Activated T-cell treated with anti-CD3 and anti-CD28 coated beads, Interleukin-2, amount 50 U/mL, for 24 hours (primary cell): Measurements from ENCODE around the gene DHRS7B.
A peak's percentile ranks its signal among the peaks of the same experiment; 100 is the strongest.
"Not testable (repeated sequence)": the region's sequence is repeated elsewhere in the genome, so short reads cannot be mapped to it uniquely, and the experiment has no call there.

Source experiments
- DNase-seq: peaks from one replicate; pipeline ENCODE4 v3.0.0-alpha.2; 2020
- H3K27ac Mint-ChIP-seq: 2 replicates; pipeline ENCODE4 v1.8.0; 2020; ENCODE audit warnings: mild to moderate bottlenecking, mixed read lengths
- H3K27me3 Mint-ChIP-seq: 2 replicates; pipeline ENCODE4 v1.8.0; 2020; ENCODE audit warnings: mixed read lengths
- H3K36me3 Mint-ChIP-seq: 2 replicates; pipeline ENCODE4 v1.8.0; 2020; ENCODE audit warnings: low read depth, mixed read lengths
- H3K4me1 Mint-ChIP-seq: 2 replicates; pipeline ENCODE4 v1.8.0; 2020; ENCODE audit warnings: low read depth, mixed read lengths
- H3K4me3 Mint-ChIP-seq: 2 replicates; pipeline ENCODE4 v1.8.0; 2020; ENCODE audit warnings: mild to moderate bottlenecking, moderate library complexity, mixed read lengths
- H3K9me3 Mint-ChIP-seq: 2 replicates; pipeline ENCODE4 v1.8.0; 2020; ENCODE audit warnings: mixed read lengths

DHRS7B gene, protein sequence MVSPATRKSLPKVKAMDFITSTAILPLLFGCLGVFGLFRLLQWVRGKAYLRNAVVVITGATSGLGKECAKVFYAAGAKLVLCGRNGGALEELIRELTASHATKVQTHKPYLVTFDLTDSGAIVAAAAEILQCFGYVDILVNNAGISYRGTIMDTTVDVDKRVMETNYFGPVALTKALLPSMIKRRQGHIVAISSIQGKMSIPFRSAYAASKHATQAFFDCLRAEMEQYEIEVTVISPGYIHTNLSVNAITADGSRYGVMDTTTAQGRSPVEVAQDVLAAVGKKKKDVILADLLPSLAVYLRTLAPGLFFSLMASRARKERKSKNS

DNA sequence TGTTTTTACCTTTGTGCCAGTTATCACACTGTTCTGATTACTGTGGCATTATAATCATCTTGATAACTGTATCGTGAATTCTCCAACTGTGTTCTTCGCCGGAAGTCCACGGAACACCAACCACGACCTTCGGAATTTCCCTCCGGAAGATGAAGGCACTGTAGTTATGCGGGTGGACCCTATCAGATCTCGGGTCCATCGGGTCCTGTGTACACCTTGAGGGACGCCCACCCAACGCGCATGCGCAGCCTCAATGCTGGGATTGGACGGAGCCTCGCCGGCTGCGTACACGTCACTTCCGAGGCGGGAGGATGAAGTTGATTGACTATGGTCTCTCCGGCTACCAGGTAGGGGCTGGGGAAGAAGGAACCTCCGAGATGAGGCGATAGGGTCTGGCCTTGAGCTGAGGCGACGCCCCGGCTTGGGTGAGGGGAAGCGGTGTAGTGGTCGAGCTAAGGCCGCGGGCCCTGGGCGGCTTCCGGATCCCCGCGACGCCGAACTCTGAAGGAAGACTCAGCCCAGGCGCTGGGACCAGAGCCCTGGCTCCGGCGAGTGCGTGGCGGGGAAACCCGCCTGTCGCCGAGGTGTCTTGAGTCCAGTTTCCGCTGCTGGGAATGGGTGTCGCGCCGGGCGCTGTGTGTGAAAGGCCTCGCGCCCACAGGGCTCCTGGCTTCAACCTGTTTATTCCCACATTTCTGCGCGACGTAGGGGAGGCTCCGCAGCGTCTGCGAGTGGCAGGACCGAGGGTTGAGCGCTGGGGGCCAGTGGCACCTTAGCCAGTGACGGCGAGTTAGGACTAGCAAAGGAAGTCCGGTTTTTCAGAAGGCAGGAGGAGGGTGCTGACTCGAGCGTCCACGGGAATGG lies at the start of gene DHRS7B:
Gene DHRS7B (plus strand): TSS at position 320 of the 864 bp plus-strand sequence. CDS start 8 bp downstream, at position 328.
- H3K27me3 Mint-ChIP-seq, result no peaks in the 10 kb centered on the region
- peak within 1 kb of the TSS; percentile 98 for H3K4me3 Mint-ChIP-seq
- H3K36me3 Mint-ChIP-seq, result peaks cover 14% of the 10 kb centered on the region
- DNase-seq, result peak; percentile 98
- H3K9me3 Mint-ChIP-seq, result no peaks in the 10 kb centered on the region
- peaks cover 35% of the 10 kb centered on the region for H3K4me1 Mint-ChIP-seq
- peak within 1 kb of the TSS; percentile 99 for H3K27ac Mint-ChIP-seq

DNA sequence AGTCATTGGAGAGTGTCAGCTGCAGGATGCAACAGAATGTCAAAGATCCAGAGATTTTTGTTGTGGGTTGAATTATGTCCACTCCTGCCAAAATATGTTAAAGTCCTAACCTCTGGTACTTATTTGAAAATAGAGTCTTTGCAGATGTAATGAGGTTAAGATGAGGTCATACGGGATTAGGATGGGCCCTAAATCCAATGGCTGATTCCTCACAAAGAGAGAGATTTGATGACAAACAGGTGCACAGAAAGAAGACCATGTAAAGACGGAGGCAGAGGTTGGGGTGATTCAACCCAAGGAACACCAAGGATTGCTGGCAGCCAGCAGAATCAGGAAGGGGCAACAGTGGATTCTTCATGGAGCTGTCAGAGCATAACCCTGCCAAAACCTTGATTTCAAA lies 49.5 kb upstream of the DHRS7B start:
- H3K9me3 Mint-ChIP-seq, result no peaks in the 10 kb centered on the region
- no peak overlapping the region for H3K27ac Mint-ChIP-seq
- no peak overlapping the region for H3K4me3 Mint-ChIP-seq
- no peaks in the 10 kb centered on the region for H3K36me3 Mint-ChIP-seq
- H3K27me3 Mint-ChIP-seq, result peaks cover 2% of the 10 kb centered on the region
- no peak for DNase-seq
- no peaks in the 10 kb centered on the region for H3K4me1 Mint-ChIP-seq

DNA sequence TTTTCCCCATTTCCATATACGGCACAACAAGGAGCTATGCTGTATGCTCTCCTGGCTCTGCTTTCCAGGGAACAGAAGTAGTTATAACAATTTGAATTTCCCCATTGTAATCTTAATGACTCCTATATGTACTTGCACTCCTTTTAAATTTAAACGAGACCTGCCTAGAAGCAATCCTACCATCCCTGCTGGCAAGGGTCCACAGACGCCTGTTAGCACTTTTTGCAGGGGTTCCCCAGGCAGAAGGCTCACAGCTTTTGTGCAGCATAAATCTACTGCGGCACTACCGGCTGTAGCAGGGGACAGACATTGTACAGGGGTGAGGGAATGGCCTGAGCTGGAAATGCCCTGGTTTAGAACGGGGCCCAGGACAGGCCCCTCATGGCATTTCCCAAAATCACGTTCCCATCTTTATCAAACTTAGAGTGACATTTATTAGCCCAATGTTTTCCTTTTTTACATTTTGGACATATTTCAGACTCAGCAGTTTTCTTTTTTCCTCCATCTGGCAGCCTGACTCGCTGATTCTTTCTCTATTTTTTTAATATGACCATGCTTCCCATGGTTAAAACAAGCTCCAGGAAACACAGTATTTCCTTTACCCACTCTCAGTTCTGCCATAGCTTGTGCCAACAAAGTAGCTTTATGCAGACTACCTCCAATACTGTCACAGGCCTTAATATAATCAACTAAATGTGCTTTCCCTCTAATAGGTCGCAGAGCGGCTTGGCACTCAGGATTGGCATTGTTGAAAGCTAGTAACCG lies 48.6 kb upstream of the DHRS7B start:
- H3K9me3 Mint-ChIP-seq, result no peaks in the 10 kb centered on the region
- no peak for DNase-seq
- no peaks in the 10 kb centered on the region for H3K4me1 Mint-ChIP-seq
- no peak overlapping the region for H3K4me3 Mint-ChIP-seq
- H3K27me3 Mint-ChIP-seq, result peaks cover 2% of the 10 kb centered on the region
- H3K36me3 Mint-ChIP-seq, result no peaks in the 10 kb centered on the region
- H3K27ac Mint-ChIP-seq, result no peak overlapping the region

DNA sequence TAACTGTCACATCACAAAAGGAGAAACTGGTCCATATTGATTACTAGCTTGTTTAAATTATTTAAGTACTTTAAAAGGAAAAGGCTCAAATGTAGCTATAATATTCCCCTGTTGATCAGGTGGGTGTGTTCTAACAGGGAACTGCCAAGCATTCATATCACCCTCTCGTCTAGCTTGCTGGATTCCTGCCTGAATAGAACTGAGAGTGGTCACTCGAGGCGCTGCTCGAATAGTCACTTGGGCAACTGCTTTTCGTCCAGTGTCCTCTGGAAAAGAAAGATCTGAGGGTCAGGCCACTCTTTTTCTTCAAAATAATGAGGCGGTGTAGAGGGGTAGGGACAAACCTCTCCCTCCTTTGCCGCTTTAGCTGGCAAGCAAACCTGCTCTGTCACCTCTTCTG lies 47.6 kb upstream of the DHRS7B start:
- no peak for DNase-seq
- H3K27me3 Mint-ChIP-seq, result peaks cover 2% of the 10 kb centered on the region
- no peaks in the 10 kb centered on the region for H3K4me1 Mint-ChIP-seq
- no peaks in the 10 kb centered on the region for H3K36me3 Mint-ChIP-seq
- no peaks in the 10 kb centered on the region for H3K9me3 Mint-ChIP-seq
- H3K27ac Mint-ChIP-seq, result no peak overlapping the region
- H3K4me3 Mint-ChIP-seq, result no peak overlapping the region

DNA sequence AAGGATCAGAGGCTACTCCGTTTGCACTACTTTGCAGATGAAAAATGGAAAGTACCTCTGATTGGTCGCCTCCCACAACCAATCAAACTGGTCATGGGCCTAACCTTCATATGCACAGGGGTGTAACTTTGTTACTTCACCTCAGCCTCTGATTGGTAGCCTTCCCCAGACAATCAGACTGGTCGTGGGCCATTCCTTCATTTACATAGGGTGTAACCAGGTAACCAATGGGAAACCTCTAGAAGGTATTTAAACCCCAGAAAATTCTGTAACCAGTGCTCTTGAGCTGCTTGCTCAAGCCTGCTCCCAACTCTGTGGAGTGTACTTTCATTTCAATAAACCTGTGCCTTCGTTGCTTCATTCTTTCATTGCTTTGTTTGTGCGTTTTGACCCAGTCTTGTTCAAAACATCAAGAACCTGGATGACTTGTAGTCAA lies 44.7 kb upstream of the DHRS7B start:
- no peak for DNase-seq
- Mint-ChIP-seq H3K9me3 (no peaks in the 10 kb centered on the region), H3K36me3 (no peaks in the 10 kb centered on the region), H3K4me3 (no peak overlapping the region), H3K27ac (no peak overlapping the region), H3K4me1 (no peaks in the 10 kb centered on the region), H3K27me3 (peaks cover 2% of the 10 kb centered on the region)

DNA sequence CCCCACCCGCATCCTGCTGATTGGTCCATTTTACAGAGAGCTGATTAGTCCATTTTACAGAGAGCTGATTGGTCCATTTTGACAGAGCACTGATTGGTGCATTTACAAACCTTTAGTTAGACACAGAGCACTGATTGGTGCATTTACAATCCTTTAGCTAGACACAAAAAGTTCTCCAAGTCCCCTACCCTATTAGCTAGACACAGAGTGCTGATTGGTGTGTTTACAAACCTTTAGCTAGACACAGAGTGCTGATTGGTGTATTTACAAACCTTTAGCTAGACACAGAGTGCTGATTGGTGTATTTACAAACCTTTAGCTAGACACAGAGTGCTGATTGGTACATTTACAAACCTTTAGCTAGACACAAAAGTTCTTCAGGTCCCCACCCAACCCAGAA lies 41.5 kb upstream of the DHRS7B start:
- H3K4me3 Mint-ChIP-seq, H3K9me3 Mint-ChIP-seq, H3K4me1 Mint-ChIP-seq, H3K27ac Mint-ChIP-seq, H3K27me3 Mint-ChIP-seq, H3K36me3 Mint-ChIP-seq, DNase-seq: not testable (repeated sequence)

DNA sequence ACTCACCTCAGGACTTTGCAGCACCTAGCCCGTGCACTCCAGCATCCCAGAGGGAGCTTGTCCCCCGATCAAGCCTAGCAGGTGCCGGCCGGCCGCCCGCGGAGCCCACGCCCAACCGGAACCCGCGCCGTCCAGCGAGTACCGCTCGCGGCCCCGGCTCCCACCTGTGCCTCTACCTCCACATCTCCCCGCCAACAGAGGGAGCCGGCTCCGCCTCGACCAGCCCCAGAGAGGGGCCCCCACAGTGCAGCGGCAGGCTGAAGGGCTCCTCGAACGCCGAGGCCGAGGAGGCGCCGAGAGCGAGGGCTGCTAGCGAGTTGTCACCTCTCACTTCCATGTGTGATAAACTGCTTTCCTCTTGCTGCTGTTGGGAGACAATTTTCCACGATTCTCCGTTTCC lies 41.1 kb upstream of the DHRS7B start:
- peaks cover 3% of the 10 kb centered on the region for H3K27me3 Mint-ChIP-seq
- H3K9me3 Mint-ChIP-seq, result no peaks in the 10 kb centered on the region
- no peak for DNase-seq
- H3K36me3 Mint-ChIP-seq, result no peaks in the 10 kb centered on the region
- H3K4me3 Mint-ChIP-seq, result no peak overlapping the region
- no peak overlapping the region for H3K27ac Mint-ChIP-seq
- H3K4me1 Mint-ChIP-seq, result peaks cover 3% of the 10 kb centered on the region

DNA sequence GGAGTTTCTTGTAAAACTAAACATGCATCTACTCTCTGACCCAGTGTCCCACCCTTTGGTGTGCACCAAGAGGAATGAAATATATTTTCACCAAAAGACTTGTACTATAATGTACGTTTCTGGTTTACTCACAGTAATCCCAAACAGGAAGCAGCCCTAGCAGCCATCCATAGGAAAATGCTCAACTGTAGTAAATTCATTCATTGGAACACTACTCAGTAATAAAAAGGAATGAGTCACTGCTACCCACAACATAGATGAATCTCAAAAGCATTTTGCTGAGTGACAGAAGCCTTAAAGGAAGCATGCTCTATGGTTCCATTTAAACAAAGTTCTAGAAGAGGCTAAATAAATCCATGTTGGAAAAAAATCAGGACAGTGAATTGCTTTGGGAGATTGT lies 37.6 kb upstream of the DHRS7B start:
- no peak overlapping the region for H3K27ac Mint-ChIP-seq
- H3K36me3 Mint-ChIP-seq, result no peaks in the 10 kb centered on the region
- H3K27me3 Mint-ChIP-seq, result peaks cover 3% of the 10 kb centered on the region
- H3K9me3 Mint-ChIP-seq, result no peaks in the 10 kb centered on the region
- no peak for DNase-seq
- peaks cover 3% of the 10 kb centered on the region for H3K4me1 Mint-ChIP-seq
- H3K4me3 Mint-ChIP-seq, result no peak overlapping the region

DNA sequence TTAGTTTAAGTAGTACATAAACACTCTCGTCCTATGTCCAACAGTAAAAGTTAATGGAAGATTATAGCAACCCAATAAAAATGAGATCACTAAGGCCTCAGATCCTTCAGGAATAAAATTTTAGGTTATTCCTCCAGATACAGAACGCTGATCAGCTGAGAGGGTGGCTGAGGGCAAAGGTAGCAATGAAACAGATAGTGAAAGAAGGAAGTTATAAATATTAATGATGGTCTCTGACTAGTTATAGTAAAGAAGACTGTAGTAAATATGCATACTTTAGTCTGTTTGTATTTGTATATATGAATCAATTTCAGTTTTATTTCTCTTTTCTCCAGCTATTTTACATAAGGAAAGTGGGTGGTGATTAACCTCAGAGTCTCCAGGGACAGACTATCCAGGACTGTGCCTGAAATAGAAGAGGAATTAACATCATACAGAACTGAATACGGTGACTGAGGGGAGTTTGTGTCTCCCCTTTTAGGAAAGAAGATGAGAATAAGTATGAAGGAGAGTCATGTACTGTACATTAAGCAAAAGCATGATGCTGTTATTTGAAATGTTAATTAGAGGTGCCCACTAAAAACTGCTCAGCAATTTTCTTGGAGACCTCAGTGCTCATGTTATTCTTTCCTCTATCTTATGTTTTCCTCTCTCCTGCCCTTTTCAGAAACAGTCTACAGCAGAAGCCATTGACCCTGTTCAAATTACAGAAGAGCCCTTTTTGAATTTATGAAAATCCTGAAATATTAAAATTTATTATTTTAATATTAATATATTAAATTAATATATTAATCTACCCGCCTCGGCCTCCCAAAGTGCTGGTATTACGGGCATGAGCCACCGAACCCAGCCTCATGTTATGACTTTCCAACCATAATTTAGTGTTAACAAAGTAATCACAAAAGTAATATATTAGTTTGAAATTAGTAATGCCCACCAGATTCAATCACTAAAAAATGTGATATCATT lies 36.5 kb upstream of the DHRS7B start:
- Mint-ChIP-seq H3K4me3 (no peak overlapping the region), H3K27ac (no peak overlapping the region), H3K27me3 (peaks cover 3% of the 10 kb centered on the region), H3K4me1 (peaks cover 3% of the 10 kb centered on the region), H3K36me3 (no peaks in the 10 kb centered on the region), H3K9me3 (no peaks in the 10 kb centered on the region)
- no peak for DNase-seq

DNA sequence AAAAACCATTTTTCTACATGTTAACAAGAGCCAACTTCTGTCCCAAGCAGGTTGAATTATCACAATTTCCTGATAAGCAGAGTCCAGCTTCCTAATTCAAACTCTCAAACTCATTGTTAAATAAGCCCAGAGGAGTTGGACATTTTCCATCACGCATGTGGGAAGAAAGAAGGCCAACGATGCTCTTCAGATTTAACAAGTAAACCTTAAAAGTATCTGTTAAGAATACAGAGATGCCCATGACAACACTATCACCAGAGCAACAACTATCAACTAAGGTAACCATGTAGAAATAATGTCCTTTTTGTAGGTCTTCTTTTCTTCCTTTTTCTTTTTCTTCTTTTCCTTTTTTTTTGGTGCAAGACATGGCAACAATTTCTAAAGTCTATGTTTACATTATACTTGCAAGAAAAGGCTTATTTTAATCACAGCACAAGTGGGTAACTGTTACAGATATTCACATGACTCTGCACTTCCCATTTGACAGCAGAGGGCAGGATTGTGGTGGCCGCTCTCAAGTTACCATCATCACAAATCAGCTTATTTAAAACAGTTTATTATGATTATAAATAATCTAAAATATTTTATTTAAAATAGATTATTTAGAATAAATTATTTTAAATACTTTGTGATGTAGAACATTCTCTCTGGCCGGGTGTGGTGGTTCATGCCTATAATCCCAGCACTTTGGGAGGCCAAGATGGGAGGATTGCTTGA lies 35.7 kb upstream of the DHRS7B start:
- Mint-ChIP-seq H3K36me3 (no peaks in the 10 kb centered on the region), H3K4me1 (peaks cover 3% of the 10 kb centered on the region), H3K9me3 (no peaks in the 10 kb centered on the region), H3K4me3 (no peak overlapping the region), H3K27me3 (peaks cover 3% of the 10 kb centered on the region), H3K27ac (no peak overlapping the region)
- DNase-seq, result no peak

DNA sequence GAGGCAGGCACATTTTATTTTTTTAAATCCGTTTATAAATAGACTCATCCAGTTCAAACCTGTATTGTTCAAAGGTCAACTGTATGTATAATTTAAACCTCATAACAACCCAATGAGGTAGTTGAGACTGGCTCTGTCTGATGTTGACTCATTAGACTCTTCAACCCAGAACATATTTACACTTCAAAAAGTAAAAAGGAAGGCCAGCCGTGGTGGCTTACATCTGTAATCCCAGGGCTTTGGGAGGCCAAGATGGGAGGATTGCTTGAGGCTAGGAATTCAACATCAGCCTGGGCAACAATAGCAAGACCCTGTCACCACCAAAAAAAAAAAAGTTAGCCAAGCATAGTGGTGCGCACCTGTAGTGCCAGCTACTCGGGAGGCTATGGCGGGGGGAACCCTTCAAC lies 32.5 kb upstream of the DHRS7B start:
- Mint-ChIP-seq H3K27me3 (no peaks in the 10 kb centered on the region), H3K36me3 (peaks cover under 1% of the 10 kb centered on the region), H3K4me3 (no peak overlapping the region), H3K4me1 (peaks cover 12% of the 10 kb centered on the region), H3K27ac (no peak overlapping the region), H3K9me3 (no peaks in the 10 kb centered on the region)
- DNase-seq, result no peak

DNA sequence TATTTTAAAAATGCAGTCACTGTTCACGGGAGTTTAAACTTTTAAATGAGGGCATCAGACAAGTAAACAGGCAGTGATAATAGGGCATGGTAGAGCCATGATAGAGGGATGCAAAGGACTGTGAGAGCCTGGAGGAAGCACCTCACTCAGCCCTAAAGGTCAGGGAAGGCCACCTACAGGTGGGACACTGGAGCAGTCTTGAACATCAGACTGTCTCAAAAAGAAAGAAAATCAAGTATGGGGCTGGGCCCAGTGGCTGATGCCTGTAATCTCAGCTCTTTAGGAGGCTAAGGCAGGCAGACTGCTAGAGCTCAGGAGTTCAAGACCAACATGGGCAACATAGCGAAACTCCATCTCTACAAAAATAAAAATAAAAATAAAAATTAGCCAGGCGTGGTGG lies 31.0 kb upstream of the DHRS7B start:
- Mint-ChIP-seq H3K36me3 (peaks cover 4% of the 10 kb centered on the region), H3K4me1 (peaks cover 14% of the 10 kb centered on the region), H3K4me3 (no peak overlapping the region), H3K27ac (no peak overlapping the region), H3K9me3 (no peaks in the 10 kb centered on the region), H3K27me3 (no peaks in the 10 kb centered on the region)
- DNase-seq, result no peak

DNA sequence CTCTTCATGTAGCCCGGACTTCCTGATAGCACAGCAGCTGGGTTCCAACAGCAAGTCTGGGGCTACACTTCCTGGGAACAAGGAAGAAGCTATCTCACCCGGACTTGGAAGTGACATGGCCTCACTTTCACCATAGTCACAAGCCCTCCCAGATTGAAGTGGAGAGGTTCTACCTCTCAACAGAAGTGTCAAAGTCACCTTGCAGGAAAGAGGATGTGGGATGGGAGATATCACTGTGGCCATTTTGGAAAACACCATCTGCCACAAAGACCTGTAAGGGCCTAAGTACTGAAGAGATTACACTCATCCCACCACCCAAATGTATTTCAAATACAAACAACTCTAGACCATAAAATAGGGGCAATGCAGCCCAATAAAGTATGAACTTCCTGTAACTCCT lies 29.9 kb upstream of the DHRS7B start:
- Mint-ChIP-seq H3K27me3 (no peaks in the 10 kb centered on the region), H3K4me1 (peaks cover 14% of the 10 kb centered on the region), H3K4me3 (no peak overlapping the region), H3K27ac (no peak overlapping the region), H3K36me3 (peaks cover 4% of the 10 kb centered on the region), H3K9me3 (no peaks in the 10 kb centered on the region)
- DNase-seq, result no peak
